Ascending aorta (tissue), 2 donors: ENCODE data around the gene SPINDOC. TPM values are rescaled to one million over a fixed set of nuclear protein-coding genes. Genes with fewer than 3 reads are reported as not detected.
"Not testable (repeated sequence)": the region's sequence is repeated elsewhere in the genome, so short reads cannot be mapped to it uniquely, and the experiment has no call there.

Source experiments
- DNase-seq, 2 donors: peaks; one replicate each; pipeline ENCODE4 v3.0.0-alpha.2; 2019; ENCODE audit warnings: low spot score in 2 of 2
- H3K27ac ChIP-seq, 2 donors: fragments of 200-600 bp; sonication (generic); one replicate each; pipeline ENCODE4 v1.5.1; 2016 to 2017; ENCODE audit warnings: mild to moderate bottlenecking in 1 of 2
- H3K27me3 ChIP-seq: fragments of 200-600 bp; sonication (generic); one replicate; pipeline ENCODE4 v1.5.1; 2017
- H3K36me3 ChIP-seq, 2 donors: fragments of 200-600 bp; sonication (generic); one replicate each; pipeline ENCODE4 v1.5.1; 2016
- H3K4me1 ChIP-seq, 2 donors: fragments of 200-600 bp; sonication (generic); one replicate each; pipeline ENCODE4 v1.5.1; 2016 to 2017; ENCODE audit warnings: mild to moderate bottlenecking in 1 of 2
- H3K4me3 ChIP-seq, 2 donors: fragments of 200-600 bp; sonication (generic); one replicate each; pipeline ENCODE4 v1.5.1; 2016 to 2017; ENCODE audit warnings: mild to moderate bottlenecking in 1 of 2
- H3K9me3 ChIP-seq, 2 donors: fragments of 200-600 bp; sonication (generic); one replicate each; pipeline ENCODE4 v1.5.1; 2016
- intact Hi-C: fragments of 100-400 bp; cut with DNase I; formaldehyde crosslinking; loops from one replicate; pipeline ENCODE4 v1.15.1; 2023
- total RNA-seq: library from RNA; depleted of rRNA; stranded (reverse); fragments of >200 nt; gene quantifications from one replicate; pipeline ENCODE4 v1.1.0, GENCODE V29; 2016
- TF ChIP-seq, protein P1 (sequence below), 3 experiments: fragments of 200-600 bp in 2 of 3; fragments of 450-650 bp in 1 of 3; sonication (generic) in 2 of 3; IDR thresholded peaks; one replicate each; pipeline ENCODE4 v1.5.1; 2016 to 2019; ENCODE audit warnings: antibody characterized with exemption in 3 of 3, mild to moderate bottlenecking in 1 of 3, moderate library complexity in 1 of 3

SPINDOC gene
- total RNA-seq, 1 donor from 2014 or later, result 5.0 TPM

- Histone ChIP-seq H3K27ac (no peak overlapping the region), H3K4me3 (no peak overlapping the region), H3K27me3 (no peaks in the 10 kb centered on the region), H3K4me1 (no peaks in the 10 kb centered on the region), H3K9me3 (no peaks in the 10 kb centered on the region), H3K36me3 (no peaks in the 10 kb centered on the region)
- no peak for DNase-seq
- intact Hi-C loops, result no loop called here
- TF ChIP-seq, protein P1, sequence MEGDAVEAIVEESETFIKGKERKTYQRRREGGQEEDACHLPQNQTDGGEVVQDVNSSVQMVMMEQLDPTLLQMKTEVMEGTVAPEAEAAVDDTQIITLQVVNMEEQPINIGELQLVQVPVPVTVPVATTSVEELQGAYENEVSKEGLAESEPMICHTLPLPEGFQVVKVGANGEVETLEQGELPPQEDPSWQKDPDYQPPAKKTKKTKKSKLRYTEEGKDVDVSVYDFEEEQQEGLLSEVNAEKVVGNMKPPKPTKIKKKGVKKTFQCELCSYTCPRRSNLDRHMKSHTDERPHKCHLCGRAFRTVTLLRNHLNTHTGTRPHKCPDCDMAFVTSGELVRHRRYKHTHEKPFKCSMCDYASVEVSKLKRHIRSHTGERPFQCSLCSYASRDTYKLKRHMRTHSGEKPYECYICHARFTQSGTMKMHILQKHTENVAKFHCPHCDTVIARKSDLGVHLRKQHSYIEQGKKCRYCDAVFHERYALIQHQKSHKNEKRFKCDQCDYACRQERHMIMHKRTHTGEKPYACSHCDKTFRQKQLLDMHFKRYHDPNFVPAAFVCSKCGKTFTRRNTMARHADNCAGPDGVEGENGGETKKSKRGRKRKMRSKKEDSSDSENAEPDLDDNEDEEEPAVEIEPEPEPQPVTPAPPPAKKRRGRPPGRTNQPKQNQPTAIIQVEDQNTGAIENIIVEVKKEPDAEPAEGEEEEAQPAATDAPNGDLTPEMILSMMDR (IDR thresholded peaks at IDR 0.05), result no peak
These were observed 9.0 kb upstream of the SPINDOC start for GRCh38 chr11:63804259-63804658.

GRCh38 chr11:63805844-63806415 lies 7.3 kb upstream of the SPINDOC start:
- no peaks in the 10 kb centered on the region for H3K27me3 ChIP-seq
- peak in 1 of 2 donors; percentile 73 for DNase-seq
- intact Hi-C loops, result no loop called here
- H3K27ac ChIP-seq, result peak overlapping the region; percentile 6 to 67
- no peaks in the 10 kb centered on the region for H3K36me3 ChIP-seq
- TF ChIP-seq, protein P1 (IDR thresholded peaks at IDR 0.05), result no peak
- no peaks in the 10 kb centered on the region for H3K4me1 ChIP-seq
- H3K4me3 ChIP-seq, result no peak overlapping the region
- H3K9me3 ChIP-seq, result no peaks in the 10 kb centered on the region

DNA sequence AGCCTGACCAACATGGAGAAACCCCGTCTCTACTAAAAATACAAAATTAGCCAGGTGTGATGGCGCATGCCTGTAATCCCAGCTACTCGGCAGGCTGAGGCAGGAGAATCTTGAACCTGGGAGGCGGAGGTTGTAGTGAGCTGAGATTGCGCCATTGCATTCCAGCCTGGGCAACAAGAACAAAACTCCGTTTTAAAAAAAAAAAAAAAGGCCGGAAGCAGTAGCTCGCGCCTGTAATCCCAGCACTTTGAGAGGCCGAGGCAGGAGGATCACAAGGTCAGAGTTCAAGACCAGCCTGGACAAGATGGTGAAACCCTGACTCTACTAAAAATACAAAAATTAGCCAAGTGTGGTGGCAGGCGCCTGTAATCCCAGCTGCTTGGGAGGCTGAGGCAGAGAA lies 2.9 kb upstream of the SPINDOC start:
- intact Hi-C loops, result loop anchor here (10.0 kb wide), 1 partner anchor 136 kb away; the partner anchor contains the start of gene ATL3
- H3K36me3 ChIP-seq, H3K9me3 ChIP-seq, DNase-seq, H3K27me3 ChIP-seq, H3K4me3 ChIP-seq, H3K27ac ChIP-seq: not testable (repeated sequence)
- H3K4me1 ChIP-seq, result peaks cover 3 to 15% of the 10 kb centered on the region in 2 donors

GRCh38 chr11:63811522-63811921 lies 1.7 kb upstream of the SPINDOC start:
- Histone ChIP-seq H3K4me1 (peaks cover 3 to 15% of the 10 kb centered on the region in 2 donors), H3K27me3 (no peaks in the 10 kb centered on the region), H3K36me3 (peaks cover 0 to 5% of the 10 kb centered on the region in 2 donors), H3K9me3 (no peaks in the 10 kb centered on the region), H3K27ac (no peak overlapping the region), H3K4me3 (no peak overlapping the region)
- intact Hi-C loops, result loop anchor here (10.0 kb wide), 1 partner anchor 137 kb away; the partner anchor contains the start of gene ATL3
- TF ChIP-seq, protein P1 (IDR thresholded peaks at IDR 0.05), result no peak
- no peak for DNase-seq

GRCh38 chr11:63813563-63814382 lies 517 bp downstream of the SPINDOC start:
- peaks cover 3 to 15% of the 10 kb centered on the region in 2 donors for H3K4me1 ChIP-seq

More at GRCh38 chr11:63813563-63814382, 517 bp downstream of the SPINDOC start:
- H3K27ac ChIP-seq, result peak overlapping the region; percentile 71 to 80
- intact Hi-C loops, result loop anchor here (1.0 to 10.0 kb wide), 3 partner anchors 25 to 139 kb away; partner anchors contain the start of gene ATL3
- no peaks in the 10 kb centered on the region for H3K27me3 ChIP-seq
- DNase-seq, result peak in 1 of 2 donors; percentile 70
- peaks cover 15 to 20% of the 10 kb centered on the region in 2 donors for H3K36me3 ChIP-seq
- peak overlapping the region; percentile 95 for H3K4me3 ChIP-seq
- H3K9me3 ChIP-seq, result no peaks in the 10 kb centered on the region
- TF ChIP-seq, protein P1 (IDR thresholded peaks at IDR 0.05), result peak in 1 of 3 experiments; percentile 5
